Liver (tissue), 3 donors: ENCODE data around the gene C1S.

Source experiments
- RAD21 ChIP-seq, 2 donors: IDR thresholded peaks; 2 replicates each; pipeline ENCODE4 v1.6.1; 2016; ENCODE audit warnings: antibody characterized with exemption in 2 of 2, mild to moderate bottlenecking in 2 of 2
- SP1 ChIP-seq: IDR thresholded peaks from 2 replicates; pipeline ENCODE4 v1.6.1; 2018; ENCODE audit warnings: antibody characterized with exemption, mild to moderate bottlenecking
- TAF1 ChIP-seq: conservative IDR thresholded peaks from 2 replicates; pipeline ENCODE4 v1.6.1; 2016; ENCODE audit warnings: antibody characterized with exemption, mild to moderate bottlenecking
- TF ChIP-seq, protein P1 (sequence below): fragments of 150-350 bp; IDR thresholded peaks from 2 replicates; pipeline ENCODE4 v1.5.1; 2017; ENCODE audit warnings: improper control_type of control experiment, low read depth, low read length; ENCODE audit not compliant: missing input control
- TF ChIP-seq, protein P2 (sequence below): IDR thresholded peaks from 2 replicates; pipeline ENCODE4 v1.6.1; 2016; ENCODE audit warnings: antibody characterized with exemption, mild to moderate bottlenecking
- TF ChIP-seq, protein P3 (sequence below): IDR thresholded peaks from 2 replicates; pipeline ENCODE4 v1.6.1; 2016; ENCODE audit warnings: antibody characterized with exemption
- donor health status: healthy.
- donor health status: healthy.

DNA sequence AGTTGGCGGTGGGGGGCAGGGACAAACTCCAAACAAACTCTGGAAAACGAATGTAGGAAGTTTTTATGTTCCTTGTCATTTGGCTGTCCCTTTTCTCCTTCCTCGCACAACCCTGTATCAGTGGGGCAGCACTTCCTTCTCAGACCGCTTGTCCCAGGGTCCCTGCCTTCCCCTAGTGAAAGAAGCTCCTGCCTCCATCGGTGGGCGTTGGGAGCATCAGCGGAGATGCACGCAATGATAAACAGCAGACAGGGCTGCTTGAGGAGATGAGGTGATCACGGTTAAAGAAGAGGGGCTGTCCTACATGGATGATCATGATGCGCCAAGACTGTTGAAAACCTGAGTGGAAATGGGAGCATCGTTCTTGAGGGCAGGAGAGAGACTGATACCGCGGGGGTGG, 620 bp downstream of the C1S start:
- TF ChIP-seq, protein P1, sequence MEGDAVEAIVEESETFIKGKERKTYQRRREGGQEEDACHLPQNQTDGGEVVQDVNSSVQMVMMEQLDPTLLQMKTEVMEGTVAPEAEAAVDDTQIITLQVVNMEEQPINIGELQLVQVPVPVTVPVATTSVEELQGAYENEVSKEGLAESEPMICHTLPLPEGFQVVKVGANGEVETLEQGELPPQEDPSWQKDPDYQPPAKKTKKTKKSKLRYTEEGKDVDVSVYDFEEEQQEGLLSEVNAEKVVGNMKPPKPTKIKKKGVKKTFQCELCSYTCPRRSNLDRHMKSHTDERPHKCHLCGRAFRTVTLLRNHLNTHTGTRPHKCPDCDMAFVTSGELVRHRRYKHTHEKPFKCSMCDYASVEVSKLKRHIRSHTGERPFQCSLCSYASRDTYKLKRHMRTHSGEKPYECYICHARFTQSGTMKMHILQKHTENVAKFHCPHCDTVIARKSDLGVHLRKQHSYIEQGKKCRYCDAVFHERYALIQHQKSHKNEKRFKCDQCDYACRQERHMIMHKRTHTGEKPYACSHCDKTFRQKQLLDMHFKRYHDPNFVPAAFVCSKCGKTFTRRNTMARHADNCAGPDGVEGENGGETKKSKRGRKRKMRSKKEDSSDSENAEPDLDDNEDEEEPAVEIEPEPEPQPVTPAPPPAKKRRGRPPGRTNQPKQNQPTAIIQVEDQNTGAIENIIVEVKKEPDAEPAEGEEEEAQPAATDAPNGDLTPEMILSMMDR, result peak; percentile 5
- no peak for TF ChIP-seq RAD21 (IDR thresholded peaks at IDR 0.05)
- no peak for TF ChIP-seq SP1
- TF ChIP-seq TAF1, result no peak
- TF ChIP-seq, protein P2, sequence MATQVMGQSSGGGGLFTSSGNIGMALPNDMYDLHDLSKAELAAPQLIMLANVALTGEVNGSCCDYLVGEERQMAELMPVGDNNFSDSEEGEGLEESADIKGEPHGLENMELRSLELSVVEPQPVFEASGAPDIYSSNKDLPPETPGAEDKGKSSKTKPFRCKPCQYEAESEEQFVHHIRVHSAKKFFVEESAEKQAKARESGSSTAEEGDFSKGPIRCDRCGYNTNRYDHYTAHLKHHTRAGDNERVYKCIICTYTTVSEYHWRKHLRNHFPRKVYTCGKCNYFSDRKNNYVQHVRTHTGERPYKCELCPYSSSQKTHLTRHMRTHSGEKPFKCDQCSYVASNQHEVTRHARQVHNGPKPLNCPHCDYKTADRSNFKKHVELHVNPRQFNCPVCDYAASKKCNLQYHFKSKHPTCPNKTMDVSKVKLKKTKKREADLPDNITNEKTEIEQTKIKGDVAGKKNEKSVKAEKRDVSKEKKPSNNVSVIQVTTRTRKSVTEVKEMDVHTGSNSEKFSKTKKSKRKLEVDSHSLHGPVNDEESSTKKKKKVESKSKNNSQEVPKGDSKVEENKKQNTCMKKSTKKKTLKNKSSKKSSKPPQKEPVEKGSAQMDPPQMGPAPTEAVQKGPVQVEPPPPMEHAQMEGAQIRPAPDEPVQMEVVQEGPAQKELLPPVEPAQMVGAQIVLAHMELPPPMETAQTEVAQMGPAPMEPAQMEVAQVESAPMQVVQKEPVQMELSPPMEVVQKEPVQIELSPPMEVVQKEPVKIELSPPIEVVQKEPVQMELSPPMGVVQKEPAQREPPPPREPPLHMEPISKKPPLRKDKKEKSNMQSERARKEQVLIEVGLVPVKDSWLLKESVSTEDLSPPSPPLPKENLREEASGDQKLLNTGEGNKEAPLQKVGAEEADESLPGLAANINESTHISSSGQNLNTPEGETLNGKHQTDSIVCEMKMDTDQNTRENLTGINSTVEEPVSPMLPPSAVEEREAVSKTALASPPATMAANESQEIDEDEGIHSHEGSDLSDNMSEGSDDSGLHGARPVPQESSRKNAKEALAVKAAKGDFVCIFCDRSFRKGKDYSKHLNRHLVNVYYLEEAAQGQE, result no peak
- TF ChIP-seq, protein P3, sequence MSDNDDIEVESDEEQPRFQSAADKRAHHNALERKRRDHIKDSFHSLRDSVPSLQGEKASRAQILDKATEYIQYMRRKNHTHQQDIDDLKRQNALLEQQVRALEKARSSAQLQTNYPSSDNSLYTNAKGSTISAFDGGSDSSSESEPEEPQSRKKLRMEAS, result no peak
